HG03469 (cell line): Measurements from ENCODE around the gene GSTM5.
"Not testable (repeated sequence)": the region's sequence is repeated elsewhere in the genome, so short reads cannot be mapped to it uniquely, and the experiment has no call there.

Experiments
- ATAC-seq: cut with Tn5 transposase; IDR thresholded peaks from one replicate; pipeline ENCODE4 v1.9.1; 2021; ENCODE audit warnings: mild to moderate bottlenecking, moderate library complexity, moderate number of reproducible peaks; ENCODE audit not compliant: unreplicated experiment

GSTM5 gene

GRCh38 chr1:109726728-109727373 lies 14.8 kb downstream of the GSTM5 start:
- no peak for ATAC-seq

GRCh38 chr1:109728870-109729269 lies 16.8 kb downstream of the GSTM5 start:
- ATAC-seq, result no peak

GRCh38 chr1:109730666-109731065 lies 18.6 kb downstream of the GSTM5 start:
- ATAC-seq, result no peak

DNA sequence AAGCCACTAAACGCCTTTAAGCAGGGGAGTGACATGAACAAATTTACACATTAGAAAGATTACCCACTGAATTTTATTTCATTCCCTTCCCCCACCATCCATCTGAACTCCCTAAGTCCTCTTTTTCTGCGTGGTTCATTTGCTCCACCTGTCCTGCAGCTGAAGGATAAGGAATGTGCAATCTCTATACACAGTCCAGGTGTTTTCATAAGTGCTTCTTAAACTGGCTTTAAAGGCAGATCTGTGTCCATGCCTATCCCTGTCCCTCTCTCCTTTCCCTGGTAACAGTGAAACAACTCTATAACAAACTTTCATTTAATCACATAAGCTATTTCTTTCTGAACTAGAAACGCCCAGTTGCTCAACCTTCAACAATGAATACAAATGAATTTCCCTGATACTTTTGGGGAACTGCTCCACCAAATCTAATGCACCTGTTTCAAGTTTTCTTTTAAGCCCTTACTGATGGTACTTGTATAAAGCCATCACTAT lies 20.4 kb downstream of the GSTM5 start:
- ATAC-seq, result no peak

GRCh38 chr1:109733236-109733870 lies 21.3 kb downstream of the GSTM5 start:
- ATAC-seq, result no peak

DNA sequence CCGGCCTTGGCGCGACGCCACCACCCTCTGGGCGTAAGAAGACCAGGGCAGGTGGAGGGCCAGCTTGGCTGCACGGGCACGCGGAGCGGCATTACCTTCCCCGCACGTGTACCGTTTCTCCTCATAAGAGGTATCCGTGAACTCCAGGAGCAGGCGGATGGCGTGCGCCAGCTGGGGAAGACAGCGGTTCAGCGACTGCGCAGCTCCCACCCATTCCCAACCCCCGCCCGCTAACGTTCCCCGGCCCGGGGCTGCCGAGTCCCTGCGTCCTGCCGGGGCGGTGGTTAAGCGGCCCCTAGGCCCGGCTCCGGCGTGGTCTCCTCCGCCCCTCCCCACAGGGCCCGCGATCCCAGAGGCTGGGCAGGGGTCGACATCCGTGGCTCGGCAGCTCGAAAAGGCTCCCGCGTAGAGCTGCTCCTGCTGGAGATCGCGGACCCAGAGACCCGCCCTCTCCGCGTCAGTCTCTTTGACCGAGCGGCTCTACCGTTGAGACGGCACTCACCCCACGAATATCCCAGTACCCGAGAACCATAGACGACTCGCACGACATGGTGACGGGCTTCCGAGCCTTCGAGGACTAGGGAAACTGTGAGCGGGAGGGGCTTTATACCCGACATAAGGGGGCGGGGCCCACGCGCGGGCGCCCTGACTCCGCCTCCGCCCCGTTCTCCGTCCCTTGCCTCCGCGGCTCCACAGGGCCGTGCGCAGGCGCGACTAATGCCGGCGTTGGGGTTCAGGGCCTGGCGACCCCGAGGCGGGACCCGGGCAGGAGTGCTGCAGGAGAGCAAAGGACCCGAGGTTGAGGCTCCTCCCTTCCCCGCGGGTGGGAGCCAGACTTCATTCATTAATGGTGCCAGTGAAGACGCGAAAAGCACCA lies 27.9 kb downstream of the GSTM5 start:
- ATAC-seq, result no peak

DNA sequence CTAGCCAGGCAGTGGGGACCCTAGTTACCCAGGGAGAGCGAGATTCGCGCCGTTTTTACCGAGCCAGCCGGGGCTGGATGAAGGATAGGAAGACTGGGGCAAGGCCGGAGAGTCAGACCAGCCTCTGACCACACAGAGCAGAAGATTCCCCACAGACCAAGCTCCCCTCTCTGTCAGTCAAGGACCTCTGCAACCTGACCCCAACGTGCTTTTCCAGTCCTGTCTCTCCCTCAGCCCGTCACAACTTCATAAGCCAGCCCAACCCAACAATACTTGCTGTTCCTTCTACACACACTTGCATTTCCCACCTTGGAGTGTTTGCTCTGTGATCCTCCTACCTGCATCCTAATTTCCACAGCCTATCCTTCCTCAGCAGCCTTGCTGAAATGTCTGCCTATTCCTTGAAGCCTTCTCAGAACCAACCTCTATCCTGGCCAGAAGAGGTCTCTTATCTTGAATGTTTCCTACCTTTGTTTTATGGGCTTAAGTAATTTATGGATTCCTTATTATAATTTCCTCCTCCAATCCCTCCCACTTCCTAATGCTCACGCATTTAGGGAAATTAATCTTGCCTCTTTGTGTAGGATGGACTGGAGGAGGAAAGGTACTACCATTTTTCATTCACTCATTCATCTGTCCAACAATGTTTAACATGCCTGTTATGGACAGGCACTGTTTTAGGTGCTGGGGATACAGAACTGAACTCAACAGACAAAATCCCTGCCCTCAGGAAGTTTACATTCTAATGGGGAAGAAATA lies 28.7 kb downstream of the GSTM5 start, which contains the start of gene GSTM3:
Gene GSTM3, minus strand, starts transcription at position 424 of the 759 bp plus-strand sequence. CDS start 751 bp downstream, outside the sequence.
- no peak for ATAC-seq

GRCh38 chr1:109748311-109748710 lies 36.3 kb downstream of the GSTM5 start:
- not testable (repeated sequence) for ATAC-seq

- no peak for ATAC-seq
These were observed 37.2 kb downstream of the GSTM5 start for GRCh38 chr1:109749221-109749620.

DNA sequence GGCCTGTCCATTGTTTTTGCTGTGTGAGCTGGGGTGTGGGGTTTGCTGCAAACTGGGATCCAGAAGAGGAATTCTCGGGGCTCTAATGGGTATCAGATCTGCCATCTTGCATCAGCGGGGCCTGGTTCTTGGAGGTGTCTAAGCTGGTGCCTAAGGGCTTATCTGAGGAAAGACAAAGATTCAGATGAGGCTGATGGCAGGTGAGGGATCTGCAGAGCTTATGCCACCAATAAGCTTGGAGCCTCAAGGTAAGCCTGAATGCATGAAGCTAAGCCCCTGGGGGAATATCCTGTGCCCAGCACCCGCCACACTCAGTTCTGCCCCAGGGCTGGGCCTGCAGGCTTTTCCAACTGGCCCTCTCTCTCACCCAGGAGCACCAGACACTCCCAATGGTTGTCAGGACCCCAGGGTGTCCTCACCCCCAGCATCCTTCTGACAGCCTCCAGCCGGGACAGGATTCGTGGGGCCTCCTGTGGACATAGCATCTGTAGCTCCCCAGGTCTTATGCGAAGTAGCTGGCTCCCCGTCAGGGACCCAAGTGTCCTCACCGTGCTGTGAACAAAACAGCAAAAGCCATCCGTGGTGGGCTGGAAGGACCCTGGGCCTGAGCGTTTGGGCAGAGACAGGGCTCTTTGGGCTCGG lies 38.3 kb downstream of the GSTM5 start:
- no peak for ATAC-seq

- ATAC-seq, result no peak
These were observed 38.9 kb downstream of the GSTM5 start for GRCh38 chr1:109750920-109751319.

- ATAC-seq, result no peak
These were observed 39.6 kb downstream of the GSTM5 start for GRCh38 chr1:109751531-109752260.

DNA sequence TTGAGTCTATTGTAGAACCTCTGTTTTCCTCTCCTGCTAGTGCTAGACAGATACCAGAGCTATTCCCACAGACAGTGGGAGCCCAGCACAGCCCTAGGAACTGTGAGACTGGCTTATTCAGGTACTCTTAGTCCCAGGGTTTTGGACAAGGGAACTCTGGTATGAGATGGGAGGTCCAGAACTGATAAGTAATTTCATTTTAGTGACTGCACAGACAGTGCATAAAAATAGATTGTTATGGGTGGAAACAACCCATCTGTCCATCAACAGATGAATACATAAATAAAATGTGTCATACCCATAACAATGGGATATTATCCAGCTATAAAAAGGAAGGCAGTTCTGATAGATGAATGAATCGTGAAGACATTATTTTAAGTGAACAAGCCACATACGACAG lies 42.7 kb downstream of the GSTM5 start:
- ATAC-seq, result no peak

DNA sequence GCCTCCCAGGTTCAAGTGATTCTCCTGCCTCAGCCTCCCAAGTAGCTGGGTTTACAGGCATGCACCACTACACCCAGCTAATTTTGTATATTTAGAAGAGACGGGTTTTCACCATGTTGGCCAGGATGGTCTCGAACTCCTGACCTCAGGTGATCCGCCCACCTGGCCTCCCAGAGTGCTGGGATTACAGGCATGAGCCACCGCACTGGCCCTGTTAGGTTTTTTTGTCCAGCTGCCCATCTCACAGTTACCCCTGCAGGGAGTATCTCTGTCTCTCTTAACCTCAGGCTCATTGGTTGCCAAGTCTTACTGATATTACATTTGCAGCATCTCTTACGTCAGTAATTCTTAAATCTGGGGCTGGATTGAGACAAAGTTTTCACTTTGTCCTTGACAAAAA lies 44.3 kb downstream of the GSTM5 start:
- not testable (repeated sequence) for ATAC-seq

DNA sequence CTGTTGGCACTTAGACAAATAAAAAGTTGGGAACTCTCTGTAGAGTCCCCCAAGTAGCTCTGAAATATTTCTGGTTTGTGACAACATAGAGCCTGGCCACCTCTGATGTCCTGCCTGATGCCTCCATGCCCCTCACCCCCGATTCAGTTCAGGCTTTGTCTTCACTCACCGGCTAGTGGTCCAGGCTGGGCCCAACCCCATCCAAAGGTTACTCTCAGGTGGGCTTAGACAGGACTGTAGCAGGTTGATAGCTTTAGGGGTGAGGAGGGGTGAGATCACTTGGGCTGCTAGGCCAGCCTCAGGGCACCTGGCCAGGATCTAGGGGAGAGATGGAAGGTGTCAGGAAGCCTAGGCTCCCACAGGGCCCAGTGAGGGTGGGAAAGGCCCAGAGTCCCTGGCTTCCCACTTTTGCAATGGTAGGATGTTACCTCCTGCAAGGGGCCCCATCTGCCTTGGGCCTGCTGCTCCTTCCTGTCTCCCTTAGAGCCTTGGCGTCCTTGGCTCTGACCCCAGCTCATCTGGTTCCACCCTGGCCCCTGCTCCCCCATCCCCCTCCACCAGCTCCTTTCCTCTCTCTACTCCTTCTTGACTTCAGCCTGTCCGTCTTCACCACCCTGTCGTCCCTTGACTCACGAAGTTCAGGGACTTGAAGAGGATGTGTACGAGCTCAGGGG lies 44.9 kb downstream of the GSTM5 start:
- no peak for ATAC-seq

DNA sequence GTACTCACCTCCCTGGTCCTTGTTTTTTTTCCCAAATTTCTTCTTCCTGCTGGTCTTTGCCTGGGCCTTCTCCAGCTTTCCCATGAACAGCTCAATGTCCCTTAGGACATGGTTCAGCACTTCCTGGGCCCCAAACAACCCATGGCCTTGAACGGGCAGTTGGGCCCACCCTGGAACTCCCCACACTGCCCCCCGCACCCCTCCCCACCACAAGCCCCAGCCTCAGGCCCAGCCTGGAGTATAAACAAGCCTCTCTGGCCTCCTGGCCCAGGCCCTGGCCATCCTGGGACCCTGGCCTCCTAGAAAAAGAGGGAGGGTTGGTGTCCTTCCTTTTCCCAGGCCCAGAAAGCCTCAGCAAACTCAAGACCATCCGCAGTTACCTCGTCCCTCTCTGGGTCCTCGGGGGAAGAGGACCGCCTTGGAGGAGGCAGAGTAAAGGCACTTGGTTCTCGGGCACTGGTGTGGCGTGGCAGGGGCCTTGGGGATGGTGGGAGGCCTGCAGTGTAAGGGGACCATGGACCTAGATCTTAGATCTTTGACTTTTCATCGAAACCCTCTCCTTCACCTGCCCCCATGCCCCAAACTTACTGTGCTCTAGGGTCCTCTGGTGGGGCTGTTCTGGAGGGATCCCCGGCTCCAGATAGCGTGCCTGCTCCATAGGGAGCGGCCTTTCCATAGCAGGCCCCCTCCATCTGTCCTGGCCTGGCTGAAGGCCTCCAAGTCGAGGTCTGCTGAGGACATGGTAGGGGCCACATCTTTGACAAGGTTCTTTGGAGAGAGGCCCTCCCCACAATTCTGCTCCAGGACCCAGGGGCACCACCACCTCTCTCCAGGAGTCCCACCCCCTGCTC lies 46.1 kb downstream of the GSTM5 start:
- ATAC-seq, result no peak

DNA sequence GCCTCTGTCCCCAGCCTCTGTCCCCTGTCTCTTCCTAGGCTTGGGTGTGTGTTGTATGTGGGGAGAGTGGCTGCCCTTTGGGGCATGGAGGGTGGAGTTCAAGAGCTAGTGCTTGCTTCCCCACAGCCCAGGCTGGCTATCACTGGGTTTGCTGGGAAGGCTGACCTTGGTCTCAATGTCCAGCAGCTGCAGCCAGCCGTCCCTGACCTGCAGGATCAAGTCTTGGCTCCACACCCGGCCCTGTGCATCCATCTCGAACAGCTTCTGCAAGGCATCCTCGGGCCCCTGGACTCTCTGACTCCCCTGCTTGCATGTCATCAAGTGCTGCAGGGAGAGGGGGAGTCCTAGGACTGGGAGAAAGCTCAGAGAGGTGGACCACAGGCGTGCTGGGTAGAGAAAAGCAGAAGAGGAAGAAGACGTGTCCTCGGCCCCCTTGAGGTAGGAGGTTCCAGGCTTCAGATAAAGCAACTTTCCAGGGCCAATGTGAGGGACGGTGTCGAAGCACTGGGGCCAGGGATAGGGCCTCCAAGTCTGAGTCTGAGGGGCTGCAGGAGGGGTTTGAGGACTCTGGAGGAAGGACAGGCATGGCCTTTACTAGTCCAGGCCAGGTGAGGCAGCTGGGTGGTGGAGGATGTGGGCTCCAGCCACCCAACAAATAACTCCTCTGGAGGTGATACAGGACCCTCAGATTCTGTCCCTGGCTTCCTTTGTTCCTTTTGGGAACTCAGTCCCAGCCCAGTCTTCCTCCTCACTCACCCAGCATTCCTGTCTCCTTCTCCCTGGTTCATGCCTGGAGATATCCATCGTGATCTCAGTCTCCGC lies 47.7 kb downstream of the GSTM5 start:
- no peak for ATAC-seq
